Right lung (tissue), 5 donors: ENCODE results near the gene ZFHX3. TPM values are rescaled to one million over a fixed set of nuclear protein-coding genes. Genes with fewer than 3 reads are reported as not detected.

Experiments used
- DNase-seq, 2 donors: peaks; one replicate each; pipeline ENCODE4 v3.0.0-alpha.2; 2013
- polyA plus RNA-seq, 5 donors: library from polyadenylated mRNA; unstranded; fragments of 120-200 nt; gene quantifications; one replicate each; pipeline versions ENCODE4 v1.2.1 to v1.2.3, GENCODE V29; 2013; ENCODE audit warnings: inconsistent platforms in 1 of 5, low replicate concordance in 1 of 5; ENCODE audit not compliant: insufficient read length in 5 of 5, insufficient read depth in 1 of 5

Gene ZFHX3
- polyA plus RNA-seq, 5 donors = 20.7 to 34.7 (median 26.6) TPM

- no peak for DNase-seq
These were observed 119.6 kb downstream of the ZFHX3 start for GRCh38 chr16:72928090-72928981.

DNA sequence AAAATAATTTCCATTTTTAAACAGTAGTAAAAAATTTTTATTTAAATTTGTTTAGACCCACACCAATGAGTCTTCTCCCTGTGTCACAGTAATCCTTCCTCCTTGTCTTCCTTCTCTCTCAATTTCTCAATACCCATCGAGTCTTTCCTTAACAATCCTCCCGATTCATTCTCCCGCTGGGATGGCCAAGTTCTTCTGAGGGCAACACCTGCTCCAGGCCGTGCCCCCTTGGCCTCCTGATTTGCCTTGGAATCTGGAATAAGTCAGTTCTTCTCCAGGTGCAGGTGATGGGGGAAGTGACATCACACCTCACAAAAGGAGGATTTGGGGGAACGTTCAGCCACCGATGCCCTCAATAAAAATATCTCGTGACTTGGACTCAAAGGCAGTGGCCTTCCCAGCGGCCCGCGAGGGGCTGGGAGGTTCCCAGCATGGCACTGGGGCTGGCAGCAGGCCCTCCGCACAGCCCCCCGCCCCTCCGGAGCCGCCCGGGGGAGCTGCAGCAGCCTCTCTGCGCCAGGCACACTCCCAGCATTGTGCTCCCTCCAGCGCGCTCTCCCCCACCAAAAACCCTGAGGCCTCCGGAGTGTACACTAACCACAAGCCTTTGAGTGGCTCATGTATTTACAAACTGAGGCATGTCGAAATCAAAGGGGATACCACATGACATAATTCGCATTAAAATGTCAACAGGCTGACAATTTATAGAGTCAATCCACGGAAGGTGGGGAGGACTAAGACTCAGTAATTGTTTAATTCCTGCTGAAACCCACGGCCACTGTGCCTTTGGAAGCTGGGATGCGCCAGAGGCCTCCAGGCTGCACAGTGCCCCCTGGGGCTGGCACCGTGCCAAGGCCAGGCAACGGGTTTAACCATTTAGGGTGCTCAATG lies 120.5 kb downstream of the ZFHX3 start:
- peak; percentile 65 to 67 for DNase-seq

GRCh38 chr16:72926177-72927070 lies 121.5 kb downstream of the ZFHX3 start:
- DNase-seq = no peak

DNA sequence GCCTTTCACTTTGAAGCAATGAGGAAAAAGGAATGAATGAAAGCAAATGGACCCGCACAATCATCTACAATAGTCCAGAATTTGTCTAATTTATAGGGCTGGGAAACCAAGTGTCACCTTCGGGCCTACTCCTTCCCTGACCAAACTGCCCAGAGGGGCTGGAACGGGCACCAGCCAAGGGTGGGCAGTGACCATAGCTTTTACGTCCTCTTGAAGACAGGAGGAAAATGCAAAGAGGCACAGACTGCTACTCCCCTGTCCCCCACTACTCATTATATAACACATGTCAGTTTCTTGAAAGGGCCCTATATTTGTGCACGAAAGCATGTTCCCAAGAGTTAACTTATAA lies 122.3 kb downstream of the ZFHX3 start:
- no peak for DNase-seq

DNA sequence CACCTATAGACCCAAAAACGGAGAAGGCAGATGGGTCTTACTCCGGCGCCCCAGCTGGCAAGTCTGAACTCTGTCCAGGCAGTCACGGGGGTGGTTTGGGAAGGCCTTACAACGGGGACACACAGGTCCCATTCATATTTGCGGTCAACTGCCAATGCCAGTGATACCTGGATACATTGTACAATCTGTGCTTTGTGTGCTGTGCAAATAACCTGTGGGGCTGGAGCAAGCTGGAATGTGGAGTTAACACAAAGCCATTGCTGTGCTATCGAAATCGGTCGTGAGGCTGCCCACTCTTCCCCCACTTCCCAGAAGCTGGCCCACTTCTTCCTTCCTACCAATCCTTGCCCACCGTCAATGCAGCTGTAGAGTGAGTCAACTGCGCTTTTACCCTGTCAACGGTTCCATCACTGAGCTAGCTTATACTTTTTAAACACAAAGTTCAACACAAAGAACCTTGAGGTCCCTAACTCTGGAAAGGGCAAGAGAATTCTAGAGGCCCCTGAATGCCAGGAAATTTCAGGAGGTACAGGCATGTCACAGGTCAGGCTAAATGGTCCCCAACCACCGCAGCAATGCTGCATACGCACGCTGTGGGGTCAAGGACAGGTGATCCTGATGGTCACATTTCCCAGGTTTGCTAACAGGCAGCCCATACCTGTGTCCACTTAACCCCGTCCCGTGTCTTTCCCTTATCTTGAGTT lies 122.8 kb downstream of the ZFHX3 start:
- no peak for DNase-seq

DNA sequence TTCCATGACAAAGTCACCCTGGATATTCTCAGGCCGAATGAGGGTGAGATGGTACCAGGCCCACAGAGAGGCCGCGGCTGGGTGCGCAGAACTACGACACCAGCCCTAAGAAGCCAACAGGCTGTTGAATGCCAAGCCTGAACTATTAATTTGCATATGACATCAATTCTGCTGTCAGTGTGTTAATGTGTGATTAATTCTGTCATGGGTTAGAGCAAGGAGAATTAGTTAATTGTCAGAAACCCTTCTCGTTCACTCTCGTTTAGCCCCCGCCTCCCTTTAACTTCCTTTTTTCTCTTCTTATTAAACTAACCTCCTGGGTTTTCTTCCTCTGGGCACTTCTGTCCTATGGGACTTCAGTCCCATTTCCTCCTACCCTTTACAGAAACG lies 123.4 kb downstream of the ZFHX3 start:
- no peak for DNase-seq

- DNase-seq = no peak
These were observed 124.2 kb downstream of the ZFHX3 start for GRCh38 chr16:72923757-72924156.

- no peak for DNase-seq
These were observed 125.2 kb downstream of the ZFHX3 start for GRCh38 chr16:72922714-72923113.

DNA sequence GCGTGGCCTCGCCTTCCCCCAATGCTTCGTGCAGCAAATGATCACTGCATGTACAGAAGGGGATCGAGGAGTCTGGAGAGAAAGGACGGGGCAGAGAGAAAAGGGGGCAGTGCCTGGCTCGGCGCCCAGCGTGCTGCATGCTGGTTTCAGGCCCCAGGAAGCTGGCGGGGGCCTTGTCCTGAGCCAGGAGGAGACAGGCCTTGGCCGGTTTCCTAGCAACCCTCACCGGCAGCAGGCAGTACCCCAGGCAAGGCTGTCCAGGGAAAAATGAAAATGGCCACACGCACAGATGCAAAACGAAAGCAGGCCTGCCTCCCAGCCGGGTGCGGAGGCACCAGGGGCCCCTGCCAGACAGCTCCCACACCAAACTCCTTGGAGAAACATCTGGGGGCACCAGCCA lies 126.3 kb downstream of the ZFHX3 start:
- DNase-seq = peak in 1 of 2 donors; percentile 51

DNA sequence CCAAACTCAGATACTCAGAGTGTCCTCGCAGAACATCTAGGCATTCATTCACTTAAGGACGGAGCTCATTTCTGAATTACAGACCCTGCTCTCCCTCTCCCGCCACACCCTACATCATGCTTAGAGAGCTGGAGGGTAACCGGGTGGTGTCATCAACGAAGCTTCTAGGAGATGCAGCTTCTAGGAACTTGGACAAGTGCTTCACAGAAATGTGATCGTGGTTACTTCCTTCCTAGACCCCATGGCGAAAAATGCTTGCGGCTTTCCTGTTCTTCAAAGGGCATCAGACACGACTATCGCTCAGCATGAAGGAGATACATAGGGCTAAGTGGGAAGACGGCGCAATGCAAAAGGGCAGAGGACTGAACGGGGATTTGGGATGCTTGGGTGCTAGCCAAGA lies 126.8 kb downstream of the ZFHX3 start:
- DNase-seq = no peak

DNA sequence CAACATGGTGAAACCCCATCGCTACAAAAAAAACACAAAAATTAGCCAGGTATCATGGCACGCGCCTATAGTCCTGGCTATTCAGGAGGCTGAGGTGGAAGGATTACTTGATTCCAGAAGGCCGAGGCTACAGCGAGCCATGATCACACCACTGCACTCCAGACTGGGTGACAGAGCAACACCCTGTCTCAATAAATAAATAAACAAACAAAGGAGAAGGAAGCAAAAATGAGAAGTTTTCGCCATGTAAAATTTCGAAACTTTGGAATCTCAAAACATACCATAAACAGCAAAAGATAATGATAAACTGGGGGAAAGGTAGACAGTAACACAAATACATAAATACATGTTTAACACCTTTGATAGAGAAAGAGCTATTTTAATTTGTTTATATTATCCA lies 130.9 kb downstream of the ZFHX3 start:
- no peak for DNase-seq

- no peak for DNase-seq
These were observed 132.6 kb downstream of the ZFHX3 start for GRCh38 chr16:72915331-72915730.

DNA sequence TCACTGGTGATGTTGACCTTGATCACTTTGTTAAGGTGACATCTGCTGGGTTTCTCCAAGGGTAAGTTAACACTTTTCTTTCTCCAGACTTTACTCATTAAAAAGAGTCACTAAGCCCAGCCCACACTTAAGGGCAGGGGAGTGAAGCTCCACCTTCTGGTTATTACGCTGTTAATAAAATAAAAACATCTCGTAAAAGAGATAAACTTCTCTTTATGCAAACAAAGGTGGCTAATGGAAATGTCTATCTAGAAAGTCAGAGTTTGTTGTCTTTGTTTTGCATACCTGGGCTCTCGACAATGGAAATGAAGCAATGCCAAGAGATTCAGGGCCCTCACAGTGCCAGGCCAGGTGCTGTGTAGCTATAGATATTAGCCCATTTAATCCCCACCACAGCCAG lies 134.4 kb downstream of the ZFHX3 start:
- no peak for DNase-seq

GRCh38 chr16:72911971-72912370 lies 136.0 kb downstream of the ZFHX3 start:
- DNase-seq = no peak

GRCh38 chr16:72910875-72911274 lies 137.1 kb downstream of the ZFHX3 start:
- DNase-seq = no peak

- DNase-seq = no peak
These were observed 137.5 kb downstream of the ZFHX3 start for GRCh38 chr16:72910381-72910780.

GRCh38 chr16:72909196-72909595 lies 138.7 kb downstream of the ZFHX3 start:
- DNase-seq = no peak

DNA sequence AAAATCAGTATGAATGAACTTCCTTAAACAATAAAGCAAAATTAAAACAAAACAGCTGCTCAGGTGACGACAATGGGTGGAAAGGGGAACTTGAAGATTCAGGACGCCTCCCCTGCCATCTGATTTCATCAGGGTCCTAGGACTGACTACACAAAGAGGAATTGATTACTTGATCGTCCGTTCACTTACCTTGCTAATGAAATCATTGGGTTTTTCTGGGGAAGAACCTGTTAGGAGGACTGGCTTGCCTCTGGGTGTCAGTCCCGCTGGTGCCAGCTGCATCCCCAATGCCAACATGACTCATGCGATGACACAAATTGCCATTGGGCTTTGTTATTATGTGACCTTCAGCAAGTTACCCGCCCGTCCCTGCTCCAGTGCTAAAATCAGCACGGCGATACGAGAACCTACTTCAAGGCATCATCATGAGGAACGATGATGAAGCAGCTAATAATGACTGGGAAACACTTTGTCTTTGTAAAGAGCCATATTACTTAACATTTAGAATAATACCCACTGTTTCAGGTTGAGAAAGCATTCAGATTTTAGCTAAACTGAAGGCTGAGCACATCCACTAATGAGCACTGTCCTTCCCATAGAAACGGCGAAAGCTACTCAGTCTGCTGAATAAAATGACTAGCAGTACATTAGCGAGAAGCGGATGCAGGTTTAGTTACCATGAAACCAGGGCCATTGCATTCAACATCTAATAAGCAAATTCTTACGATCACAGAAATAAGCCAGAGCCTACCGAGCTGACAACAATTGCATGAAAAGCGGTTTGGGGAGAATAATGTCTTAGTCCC lies 139.4 kb downstream of the ZFHX3 start:
- DNase-seq = no peak

GRCh38 chr16:72905581-72905980 lies 142.3 kb downstream of the ZFHX3 start:
- no peak for DNase-seq

DNA sequence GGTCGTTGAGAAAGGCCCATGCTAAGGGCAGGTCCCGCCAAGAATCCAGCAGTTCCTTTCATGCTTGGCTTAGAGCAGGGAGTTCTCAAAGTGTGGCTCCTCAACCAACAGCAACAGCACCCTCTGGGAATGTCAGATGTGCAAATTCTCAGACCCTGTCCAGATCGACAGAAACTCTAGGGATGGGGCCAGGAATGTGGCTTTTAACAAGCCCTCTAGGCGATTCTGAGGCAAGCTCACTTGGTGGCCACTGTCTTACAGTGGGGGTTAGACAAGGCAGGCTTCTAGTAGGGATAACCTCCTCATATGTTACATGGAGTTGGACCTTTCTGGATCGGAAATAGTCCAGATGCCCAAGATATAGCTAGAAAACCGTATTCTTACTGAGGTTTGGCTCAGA lies 144.8 kb downstream of the ZFHX3 start:
- DNase-seq = no peak
